Prostate gland (tissue), 2 donors: Measurements from ENCODE around the gene ZNF143. TPM values are rescaled to one million over a fixed set of nuclear protein-coding genes. Genes with fewer than 3 reads are reported as not detected.

Experiments
- DNase-seq: peaks from one replicate; pipeline ENCODE4 v3.0.0-alpha.2; 2019; ENCODE audit warnings: low spot score
- H3K27ac ChIP-seq, 2 donors: fragments of 200-600 bp; sonication (generic); 2 replicates each; pipeline ENCODE4 v1.5.1; 2017 to 2019
- H3K27me3 ChIP-seq: fragments of 200-600 bp; sonication (generic); replicated peaks from 2 replicates; pipeline ENCODE4 v1.5.1; 2019; ENCODE audit not compliant: insufficient read depth
- H3K36me3 ChIP-seq, 2 donors: fragments of 200-600 bp; sonication (generic); 1 replicate in 1 of 2; 2 replicates in 1 of 2; pipeline versions ENCODE4 v1.5.1 to v1.8.1; 2017 to 2019
- H3K4me1 ChIP-seq: fragments of 200-600 bp; sonication (generic); replicated peaks from 2 replicates; pipeline ENCODE4 v1.5.1; 2019
- H3K4me3 ChIP-seq, 2 donors: fragments of 200-600 bp; sonication (generic); 2 replicates each; pipeline ENCODE4 v1.5.1; 2017 to 2019
- H3K9me3 ChIP-seq: fragments of 200-600 bp; sonication (generic); 2 replicates; pipeline ENCODE4 v1.5.1; 2017
- CTCF ChIP-seq, 4 experiments: fragments of 200-600 bp in 2 of 4; fragments of 450-650 bp in 2 of 4; sonication (generic) in 2 of 4; IDR thresholded peaks; 1 replicate in 3 of 4; 2 replicates in 1 of 4; pipeline ENCODE4 v1.5.1; 2016 to 2019; ENCODE audit warnings: antibody characterized with exemption in 4 of 4, mild to moderate bottlenecking in 2 of 4, moderate library complexity in 2 of 4
- POLR2A ChIP-seq: fragments of 450-650 bp; IDR thresholded peaks from one replicate; pipeline ENCODE4 v1.6.1; 2016; ENCODE audit warnings: antibody characterized with exemption, mild to moderate bottlenecking
- POLR2AphosphoS5 ChIP-seq: sonication (generic); formaldehyde crosslinking; IDR thresholded peaks from one replicate; pipeline ENCODE4 v1.6.1; 2017; ENCODE audit warnings: antibody characterized with exemption
- WGBS: methylation state at CpG from one replicate; pipeline ENCODE4 v1.1.5; 2018; 5-methylcytosine and 5-hydroxymethylcytosine counted together
- intact Hi-C: fragments of 100-400 bp; cut with DNase I; formaldehyde crosslinking; loops from one replicate; pipeline ENCODE4 v1.14.2; 2022
- total RNA-seq, 2 donors: library from RNA; depleted of rRNA; stranded (reverse); fragments of >200 nt; gene quantifications; one replicate each; pipeline ENCODE4 v1.1.0, GENCODE V29; 2016

Gene ZNF143
- total RNA-seq, 2 donors from 2014 or later = 15.5 to 41.1 TPM

- 94% methylated on average over 5 of the region's 5 CpGs for WGBS
- TF ChIP-seq POLR2AphosphoS5 (no peak), POLR2A (no peak), CTCF (IDR thresholded peaks at IDR 0.05) (no peak)
- Histone ChIP-seq H3K9me3 (no peaks in the 10 kb centered on the region), H3K27ac (peak overlapping the region; percentile 93), H3K4me3 (no peak overlapping the region), H3K4me1 (peaks cover 21% of the 10 kb centered on the region), H3K36me3 (no peaks in the 10 kb centered on the region), H3K27me3 (no peaks in the 10 kb centered on the region)
- no peak for DNase-seq
- intact Hi-C loops = loop anchor here (5.0 kb wide), 1 partner anchor 40 kb away; no protein-coding TSS in a partner anchor
Observed at GRCh38 chr11:9567401-9567800, 106.6 kb downstream of the ZNF143 start.

GRCh38 chr11:9568161-9568853 is 107.5 kb downstream of the ZNF143 start:
- no peak for TF ChIP-seq POLR2A
- H3K4me3 ChIP-seq = no peak overlapping the region
- no peak for DNase-seq
- peak overlapping the region; percentile 93 for H3K27ac ChIP-seq
- H3K27me3 ChIP-seq = no peaks in the 10 kb centered on the region
- 43% methylated on average over 8 of the region's 8 CpGs for WGBS
- no peaks in the 10 kb centered on the region for H3K9me3 ChIP-seq
- intact Hi-C loops = loop anchor here (5.0 kb wide), 1 partner anchor 41 kb away; no protein-coding TSS in a partner anchor
- H3K4me1 ChIP-seq = peaks cover 21% of the 10 kb centered on the region
- no peaks in the 10 kb centered on the region for H3K36me3 ChIP-seq

- intact Hi-C loops = loop anchor here (5.0 kb wide), 1 partner anchor 42 kb away; no protein-coding TSS in a partner anchor
- peak overlapping the region in 1 of 2 donors; percentile 1 for H3K4me3 ChIP-seq
Observed at GRCh38 chr11:9568854-9569587, 108.2 kb downstream of the ZNF143 start.

GRCh38 chr11:9569588-9570164 is 108.9 kb downstream of the ZNF143 start:
- WGBS = 68% methylated on average over 5 of the region's 5 CpGs
- intact Hi-C loops = loop anchor here (5.0 to 10.0 kb wide), 2 partner anchors 42 to 735 kb away; partner anchors contain the start of gene ADM
- H3K4me3 ChIP-seq = no peak overlapping the region

More at GRCh38 chr11:9568854-9569587, 108.2 kb downstream of the ZNF143 start:
- peak; percentile 86 for DNase-seq
- peaks cover 21% of the 10 kb centered on the region for H3K4me1 ChIP-seq
- peak overlapping the region; percentile 93 for H3K27ac ChIP-seq
- no peaks in the 10 kb centered on the region for H3K36me3 ChIP-seq
- TF ChIP-seq POLR2A (peak; percentile 50), CTCF (IDR thresholded peaks at IDR 0.05) (peak in 1 of 4 experiments; percentile 15), POLR2AphosphoS5 (peak; percentile 94)
- H3K27me3 ChIP-seq = no peaks in the 10 kb centered on the region
- no peaks in the 10 kb centered on the region for H3K9me3 ChIP-seq
- 5% methylated on average over 7 of the region's 7 CpGs for WGBS

More at GRCh38 chr11:9569588-9570164, 108.9 kb downstream of the ZNF143 start:
- Histone ChIP-seq H3K9me3 (no peaks in the 10 kb centered on the region), H3K27me3 (no peaks in the 10 kb centered on the region), H3K27ac (peak overlapping the region; percentile 93), H3K4me1 (peaks cover 21% of the 10 kb centered on the region), H3K36me3 (no peaks in the 10 kb centered on the region)
- no peak for TF ChIP-seq CTCF (IDR thresholded peaks at IDR 0.05)
- no peak for TF ChIP-seq POLR2AphosphoS5
- TF ChIP-seq POLR2A = no peak
- DNase-seq = no peak
